HCT116 (cell line): Measurements from ENCODE around the gene SHH. TPM values are rescaled to one million over a fixed set of nuclear protein-coding genes. Genes with fewer than 3 reads are reported as not detected.

Source experiments
- ATAC-seq: fragments of 200-7000 bp; cut with Tn5 transposase; 2 replicates; pipeline ENCODE4 v1.9.1; 2020; ENCODE audit warnings: mild to moderate bottlenecking, moderate library complexity
- BruUV-seq: library from RNA; stranded (reverse); fragments of 400-500 nt; replicated peaks from 2 replicates; lab custom pipeline; 2021; lab: Mats Ljungman, UMichigan
- CTCF ChIA-PET: fragments of 300-600 bp; sonication (Branson Sonifier 250); formaldehyde crosslinking; loops from one replicate; lab custom pipeline; 2021; ENCODE audit warnings: antibody characterized with exemption; lab: Charles Lee
- POLR2A ChIA-PET: fragments of 300-600, 350-600 bp; sonication (Branson Sonifier 250); formaldehyde crosslinking; loops from one replicate; lab custom pipeline; 2021; ENCODE audit warnings: antibody characterized with exemption; lab: Charles Lee
- RAD21 ChIA-PET, 2 experiments: fragments of 300-600 bp; sonication (Branson Sonifier 250); formaldehyde crosslinking; loops; one replicate each; lab custom pipeline; 2023; ENCODE audit warnings: low total read pairs in 2 of 2; ENCODE audit not compliant: uncharacterized antibody in 2 of 2, unreplicated experiment in 2 of 2, low non-redundant PET in 1 of 2; lab: Charles Lee
- DNase-seq: peaks from one replicate; pipeline ENCODE4 v3.0.0-alpha.2; 2010; ENCODE audit warnings: low read depth, low spot score
- H2AFZ ChIP-seq: fragments of 200-600 bp; shearing (Covaris generic), sonication (generic); 2 replicates; pipeline ENCODE4 v1.6.1; 2017; ENCODE audit warnings: low read depth, mixed run types, mixed read lengths, antibody characterized with exemption, low read length; ENCODE audit not compliant: poor library complexity, severe bottlenecking
- H3K27ac ChIP-seq: 2 replicates; pipeline ENCODE4 v1.5.1; 2012; ENCODE audit warnings: low read depth, low read length
- H3K27me3 ChIP-seq: fragments of 200-600 bp; sonication (generic); 2 replicates; pipeline ENCODE4 v1.6.1; 2016; ENCODE audit warnings: mixed run types, low read length, mixed read lengths; ENCODE audit not compliant: insufficient read depth
- H3K36me3 ChIP-seq, 2 experiments: fragments of 200-500 bp in 1 of 2; fragments of 200-600 bp in 1 of 2; sonication (Bioruptor generic) in 1 of 2; sonication (generic) in 1 of 2; 2 replicates each; pipeline versions ENCODE4 v1.5.1 to v1.6.1; 2014 to 2016; ENCODE audit warnings: low read length in 2 of 2, inconsistent platforms in 1 of 2, mixed read lengths in 1 of 2, mixed run types in 1 of 2; ENCODE audit not compliant: insufficient read depth in 2 of 2, control insufficient read depth in 1 of 2
- H3K4me1 ChIP-seq, 2 experiments: fragments of 200-600 bp in 1 of 2; sonication (generic) in 1 of 2; 2 replicates each; pipeline versions ENCODE4 v1.5.1 to v1.6.1; 2012 to 2017; ENCODE audit warnings: low read length in 2 of 2, inconsistent platforms in 1 of 2, mild to moderate bottlenecking in 1 of 2, mixed read lengths in 1 of 2, mixed run types in 1 of 2, moderate library complexity in 1 of 2; ENCODE audit not compliant: insufficient read depth in 2 of 2, control insufficient read depth in 1 of 2
- H3K4me2 ChIP-seq: fragments of 200-600 bp; sonication (generic); 2 replicates; pipeline ENCODE4 v1.6.1; 2017; ENCODE audit warnings: mixed run types, low read length, mixed read lengths
- H3K4me3 ChIP-seq, 2 experiments: fragments of 200-600 bp in 1 of 2; sonication (generic) in 1 of 2; replicated peaks in 1 of 2; 2 replicates each; pipeline ENCODE4 v1.5.1; 2011 to 2016; ENCODE audit warnings: low read length in 2 of 2, control low read depth in 1 of 2, low read depth in 1 of 2, mild to moderate bottlenecking in 1 of 2, mixed read lengths in 1 of 2, mixed run types in 1 of 2
- H3K79me2 ChIP-seq: fragments of 200-600 bp; sonication (generic); 2 replicates; pipeline ENCODE4 v1.6.1; 2017; ENCODE audit warnings: mild to moderate bottlenecking, mixed run types, low read length, moderate library complexity, mixed read lengths; ENCODE audit not compliant: insufficient read depth
- H3K9ac ChIP-seq: fragments of 200-600 bp; sonication (generic); 2 replicates; pipeline ENCODE4 v1.6.1; 2016; ENCODE audit warnings: low read length, mixed read lengths
- H3K9me2 ChIP-seq: fragments of 200-600 bp; sonication (generic), shearing (Covaris generic); 2 replicates; pipeline ENCODE4 v1.6.1; 2017; ENCODE audit warnings: mixed run types, mild to moderate bottlenecking, moderate library complexity; ENCODE audit not compliant: insufficient read depth
- H3K9me3 ChIP-seq, 2 experiments: fragments of 200-500 bp in 1 of 2; fragments of 200-600 bp in 1 of 2; sonication (Bioruptor generic) in 1 of 2; sonication (generic) in 1 of 2; 2 replicates each; pipeline ENCODE4 v1.6.1; 2014 to 2017; ENCODE audit warnings: low read length in 2 of 2, mixed read lengths in 2 of 2, inconsistent platforms in 1 of 2, low read depth in 1 of 2, mild to moderate bottlenecking in 1 of 2, mixed run types in 1 of 2, moderate library complexity in 1 of 2; ENCODE audit not compliant: control insufficient read depth in 1 of 2, insufficient read depth in 1 of 2
- H4K20me1 ChIP-seq: fragments of 200-600 bp; sonication (generic), shearing (Covaris generic); 2 replicates; pipeline ENCODE4 v1.6.1; 2017; ENCODE audit warnings: mixed run types, mild to moderate bottlenecking, moderate library complexity; ENCODE audit not compliant: insufficient read depth
- ATF3 ChIP-seq: IDR thresholded peaks from 2 replicates; pipeline ENCODE4 v1.6.1; 2012
- CBX3 ChIP-seq: IDR thresholded peaks from 2 replicates; pipeline ENCODE4 v1.6.1; 2012; ENCODE audit warnings: low read depth
- EGR1 ChIP-seq: IDR thresholded peaks from 2 replicates; pipeline ENCODE4 v1.6.1; 2012; ENCODE audit warnings: low read depth
- EZH2 ChIP-seq: fragments of 200-600 bp; sonication (generic); IDR thresholded peaks from 2 replicates; pipeline ENCODE4 v1.6.1; 2017; ENCODE audit warnings: antibody characterized with exemption, mixed run types
- FOSL1 ChIP-seq: IDR thresholded peaks from 2 replicates; pipeline ENCODE4 v1.6.1; 2012; ENCODE audit warnings: low read depth
- MAX ChIP-seq: IDR thresholded peaks from 2 replicates; pipeline ENCODE4 v1.6.1; 2012
- REST ChIP-seq: IDR thresholded peaks from 2 replicates; pipeline ENCODE4 v1.6.1; 2012; ENCODE audit warnings: low read depth
- SIN3A ChIP-seq: IDR thresholded peaks from 2 replicates; pipeline ENCODE4 v1.6.1; 2012; ENCODE audit warnings: low read depth
- intact Hi-C: fragments of 100-400 bp; cut with micrococcal nuclease; formaldehyde crosslinking; loops from 2 replicates; pipeline ENCODE4 v1.10.0; 2022
- total RNA-seq: library from RNA; stranded (reverse); gene quantifications from one replicate; pipeline ENCODE4 v1.2.1, GENCODE V29; 2021; ENCODE audit not compliant: unreplicated experiment

SHH gene
- total RNA-seq, 1 experiment from 2014 or later: 0.32 TPM

GRCh38 chr7:155762655-155763054, 49.6 kb downstream of the SHH start:
- intact Hi-C loops: no loop called here
- Histone ChIP-seq H3K4me2 (no peak overlapping the region), H3K9me2 (no peaks in the 10 kb centered on the region), H3K79me2 (peaks cover 30% of the 10 kb centered on the region), H3K4me3 (no peak overlapping the region), H2AFZ (no peak overlapping the region), H3K27me3 (no peaks in the 10 kb centered on the region), H3K9me3 (no peaks in the 10 kb centered on the region), H3K9ac (no peak overlapping the region), H4K20me1 (no peaks in the 10 kb centered on the region; the same call in 1 of the 2 replicates), H3K27ac (no peak overlapping the region), H3K36me3 (peaks cover 0 to 7% of the 10 kb centered on the region in 2 experiments; a peak in 3 of 4 replicates), H3K4me1 (no peaks in the 10 kb centered on the region)
- TF ChIP-seq REST (no peak), FOSL1 (no peak)
- DNase-seq (no peak), ATAC-seq (no peak)
- ChIA-PET RAD21 (no interaction called here), POLR2A (no interaction called here), CTCF (no interaction called here)
- BruUV-seq: no TSS peak

GRCh38 chr7:155762036-155762435, 50.2 kb downstream of the SHH start:
- no peak overlapping the region for H3K27ac ChIP-seq
- no peak overlapping the region for H3K9ac ChIP-seq
- no peaks in the 10 kb centered on the region; the same call in none of the 2 replicates for H4K20me1 ChIP-seq
- POLR2A ChIA-PET: no interaction called here
- RAD21 ChIA-PET: no interaction called here
- ATAC-seq: no peak
- peaks cover 36% of the 10 kb centered on the region for H3K79me2 ChIP-seq
- no TSS peak for BruUV-seq
- H3K36me3 ChIP-seq: peaks cover 0 to 3% of the 10 kb centered on the region in 2 experiments; a peak in 3 of 4 replicates
- no peak for DNase-seq
- no peak overlapping the region for H3K4me3 ChIP-seq
- no peak overlapping the region for H3K4me2 ChIP-seq
- no peaks in the 10 kb centered on the region for H3K9me3 ChIP-seq
- no peaks in the 10 kb centered on the region for H3K4me1 ChIP-seq
- H3K27me3 ChIP-seq: no peaks in the 10 kb centered on the region
- intact Hi-C loops: no loop called here
- CTCF ChIA-PET: no interaction called here
- TF ChIP-seq CBX3 (no peak), EGR1 (no peak), MAX (no peak), EZH2 (no peak), SIN3A (no peak), ATF3 (no peak)
- H3K9me2 ChIP-seq: no peaks in the 10 kb centered on the region
- H2AFZ ChIP-seq: no peak overlapping the region
